Parathyroid adenoma (tissue), 2 donors: ENCODE results near the gene GRK6.
A peak's percentile ranks its signal among the peaks of the same experiment; 100 is the strongest.

ENCODE experiments used
- H2AFZ ChIP-seq: fragments of 300-600 bp; sonication (generic); one replicate; pipeline ENCODE4 v1.7.0; 2017; ENCODE audit warnings: antibody characterized with exemption, mild to moderate bottlenecking
- H3K27ac ChIP-seq: fragments of 300-600 bp; sonication (generic); one replicate; pipeline ENCODE4 v1.7.0; 2017
- H3K27me3 ChIP-seq: fragments of 300-600 bp; sonication (generic); one replicate; pipeline ENCODE4 v1.7.0; 2017; ENCODE audit warnings: low read length; ENCODE audit not compliant: control insufficient read depth, insufficient read depth
- H3K36me3 ChIP-seq: fragments of 300-600 bp; sonication (generic); one replicate; pipeline ENCODE4 v1.7.0; 2017; ENCODE audit warnings: low read length; ENCODE audit not compliant: control insufficient read depth, insufficient read depth
- H3K4me1 ChIP-seq: fragments of 300-600 bp; sonication (generic); one replicate; pipeline ENCODE4 v1.7.0; 2017; ENCODE audit warnings: control low read depth
- H3K4me2 ChIP-seq: fragments of 300-600 bp; sonication (generic); one replicate; pipeline ENCODE4 v1.7.0; 2017; ENCODE audit warnings: low read length
- H3K4me3 ChIP-seq: fragments of 300-600 bp; sonication (generic); one replicate; pipeline ENCODE4 v1.7.0; 2017; ENCODE audit warnings: low read depth, low read length
- H3K79me2 ChIP-seq: fragments of 300-600 bp; sonication (generic); one replicate; pipeline ENCODE4 v1.7.0; 2017; ENCODE audit warnings: control low read depth
- H3K9ac ChIP-seq: fragments of 300-600 bp; sonication (generic); one replicate; pipeline ENCODE4 v1.7.0; 2017; ENCODE audit warnings: mild to moderate bottlenecking
- H3K9me3 ChIP-seq: fragments of 300-600 bp; sonication (generic); one replicate; pipeline ENCODE4 v1.7.0; 2017; ENCODE audit warnings: low read length; ENCODE audit not compliant: control insufficient read depth
- CTCF ChIP-seq: fragments of 300-600 bp; sonication (generic); IDR thresholded peaks from one replicate; pipeline ENCODE4 v1.7.0; 2017; ENCODE audit warnings: antibody characterized with exemption, mild to moderate bottlenecking
- donor health status: primary hyperparathyroidism.

The GRK6 gene

DNA sequence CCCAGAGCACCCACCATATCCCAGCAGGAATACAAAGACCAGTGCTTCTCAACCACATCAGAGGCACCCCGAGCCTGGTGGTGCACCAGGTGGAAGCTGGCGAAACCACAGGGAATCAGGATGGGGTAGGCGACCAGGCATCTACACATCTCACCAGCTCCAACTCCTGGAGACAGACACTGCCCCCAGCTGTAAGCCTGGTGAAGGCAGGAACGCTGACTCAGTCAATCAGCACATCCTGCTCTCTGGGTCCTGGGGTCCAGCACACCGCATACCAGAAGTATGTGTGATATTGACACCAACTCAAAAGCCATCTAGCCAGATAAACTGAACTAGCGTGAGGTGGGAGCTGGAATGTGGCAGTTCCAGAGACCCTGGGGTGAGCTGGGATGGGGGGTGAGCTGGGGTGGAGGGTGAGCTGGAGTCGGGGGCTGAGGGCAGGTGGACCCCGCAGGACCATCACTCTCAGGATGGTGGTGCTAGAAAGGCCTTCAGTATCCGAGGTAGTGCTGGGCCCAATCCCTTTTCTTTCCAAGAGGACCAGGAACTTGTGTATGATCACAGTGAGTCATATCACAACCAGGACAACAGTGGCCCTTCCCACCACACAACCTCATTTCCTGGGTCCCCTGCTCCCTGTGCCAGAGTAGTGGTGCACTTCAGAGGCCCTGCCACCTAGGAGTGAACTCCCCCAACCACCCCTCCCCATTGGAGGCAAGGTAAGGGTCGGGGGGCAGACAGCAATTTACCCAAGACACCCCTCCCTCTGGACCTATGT, 44.5 kb downstream of the GRK6 start:
- Histone ChIP-seq H3K9me3 (no peaks in the 10 kb centered on the region), H3K4me3 (no peak overlapping the region), H3K27me3 (no peaks in the 10 kb centered on the region), H2AFZ (no peak overlapping the region), H3K4me2 (no peak overlapping the region), H3K27ac (no peak overlapping the region), H3K79me2 (peaks cover 24% of the 10 kb centered on the region), H3K9ac (no peak overlapping the region), H3K36me3 (no peaks in the 10 kb centered on the region), H3K4me1 (peaks cover 16% of the 10 kb centered on the region)
- no peak for TF ChIP-seq CTCF

- peaks cover 24% of the 10 kb centered on the region for H3K79me2 ChIP-seq
- TF ChIP-seq CTCF, result no peak
- peak overlapping the region; percentile 77 for H3K4me3 ChIP-seq
- no peaks in the 10 kb centered on the region for H3K36me3 ChIP-seq
- H3K27ac ChIP-seq, result no peak overlapping the region
- peaks cover 16% of the 10 kb centered on the region for H3K4me1 ChIP-seq
- no peaks in the 10 kb centered on the region for H3K27me3 ChIP-seq
- H3K4me2 ChIP-seq, result peak overlapping the region; percentile 83
- H2AFZ ChIP-seq, result no peak overlapping the region
- H3K9ac ChIP-seq, result no peak overlapping the region
- H3K9me3 ChIP-seq, result no peaks in the 10 kb centered on the region
Measured at GRCh38 chr5:177471610-177472356, 45.3 kb downstream of the GRK6 start.

- H3K4me3 ChIP-seq, result peak overlapping the region; percentile 77
- H3K9ac ChIP-seq, result peak overlapping the region; percentile 29
- H3K9me3 ChIP-seq, result no peaks in the 10 kb centered on the region
- no peaks in the 10 kb centered on the region for H3K36me3 ChIP-seq
- no peak for TF ChIP-seq CTCF
- H3K79me2 ChIP-seq, result peaks cover 24% of the 10 kb centered on the region
- peak overlapping the region; percentile 38 for H2AFZ ChIP-seq
- H3K4me2 ChIP-seq, result peak overlapping the region; percentile 83
- peak overlapping the region; percentile 66 for H3K27ac ChIP-seq
- peaks cover 18% of the 10 kb centered on the region for H3K4me1 ChIP-seq
- H3K27me3 ChIP-seq, result no peaks in the 10 kb centered on the region
Measured at GRCh38 chr5:177472460-177473442, 46.3 kb downstream of the GRK6 start.

- Histone ChIP-seq H3K4me1 (peaks cover 26% of the 10 kb centered on the region), H3K9me3 (no peaks in the 10 kb centered on the region), H3K79me2 (peaks cover 24% of the 10 kb centered on the region), H3K27ac (peak within 1 kb of the TSS; percentile 66), H3K9ac (peak within 1 kb of the TSS; percentile 29), H3K4me2 (peak within 1 kb of the TSS; percentile 83), H3K4me3 (peak within 1 kb of the TSS; percentile 77), H3K36me3 (no peaks in the 10 kb centered on the region), H2AFZ (peak within 1 kb of the TSS; percentile 38), H3K27me3 (no peaks in the 10 kb centered on the region)
- no peak for TF ChIP-seq CTCF
Measured at GRCh38 chr5:177473443-177474001, 47.0 kb downstream of the GRK6 start, which contains the start of gene DBN1. TSS of gene DBN1 (minus strand) at chr5:177473634. CDS start at chr5:177473521, 113 bp downstream.
